HG02678 (cell line): ENCODE measurements around the gene VAMP8.
"Not testable (repeated sequence)": the region's sequence is repeated elsewhere in the genome, so short reads cannot be mapped to it uniquely, and the experiment has no call there.

Experiments used
- ATAC-seq: cut with Tn5 transposase; IDR thresholded peaks from one replicate; pipeline ENCODE4 v1.9.1; 2021; ENCODE audit warnings: mild to moderate bottlenecking, moderate library complexity; ENCODE audit not compliant: unreplicated experiment

Gene VAMP8

DNA sequence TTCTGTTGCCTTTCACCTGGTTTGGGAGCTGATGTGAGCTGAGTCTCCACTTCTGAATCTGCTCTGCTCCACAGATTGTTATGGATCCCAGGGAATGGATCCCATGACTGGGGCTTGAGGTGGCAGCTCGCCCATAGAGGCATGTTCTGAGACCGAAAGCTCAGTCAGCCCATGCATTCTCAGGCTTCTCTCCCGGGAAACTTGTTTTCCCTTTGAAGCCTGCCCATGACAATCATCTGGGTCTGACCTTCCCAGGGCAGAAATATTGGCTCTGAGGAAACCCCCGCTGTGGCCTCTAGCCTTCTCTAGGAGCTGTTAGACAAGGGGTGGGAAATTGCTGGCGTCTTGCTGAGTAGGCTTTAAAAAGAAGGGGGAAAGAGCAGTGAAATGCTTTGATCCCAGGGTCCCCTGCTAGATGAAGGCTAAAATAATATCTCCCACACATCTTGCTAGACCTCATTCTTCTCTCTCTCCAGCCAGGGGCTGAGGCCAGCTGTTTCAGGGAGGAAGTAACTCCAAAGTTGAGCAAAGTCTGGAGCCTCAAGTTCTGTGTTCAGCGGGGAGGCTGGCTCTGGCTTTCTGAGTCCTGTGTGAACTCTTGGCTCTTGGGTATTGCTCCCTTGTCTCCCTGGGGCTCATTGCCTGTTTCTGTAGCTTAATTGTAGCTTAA, 2.0 kb downstream of the VAMP8 start:
- no peak for ATAC-seq

DNA sequence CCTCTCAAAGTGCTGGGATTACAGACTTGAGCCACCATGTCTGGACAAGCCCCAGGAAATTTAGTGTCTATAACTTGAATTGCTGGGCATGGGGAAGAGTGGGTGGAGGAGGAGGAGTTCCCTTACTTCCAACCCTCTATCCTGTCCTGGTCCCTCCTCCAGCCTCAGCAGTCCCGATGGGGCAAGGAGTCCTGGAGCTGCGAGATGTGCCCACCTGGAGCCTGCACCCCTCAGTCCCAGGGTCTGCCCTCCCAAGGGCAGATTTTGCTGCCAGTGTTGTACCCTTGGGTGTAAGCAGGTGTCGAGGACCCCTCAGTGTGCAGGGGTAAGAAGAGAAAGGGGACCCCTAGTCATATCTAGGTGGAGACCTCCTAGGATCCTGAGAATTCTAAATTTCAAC, 2.8 kb downstream of the VAMP8 start:
- ATAC-seq, result no peak

DNA sequence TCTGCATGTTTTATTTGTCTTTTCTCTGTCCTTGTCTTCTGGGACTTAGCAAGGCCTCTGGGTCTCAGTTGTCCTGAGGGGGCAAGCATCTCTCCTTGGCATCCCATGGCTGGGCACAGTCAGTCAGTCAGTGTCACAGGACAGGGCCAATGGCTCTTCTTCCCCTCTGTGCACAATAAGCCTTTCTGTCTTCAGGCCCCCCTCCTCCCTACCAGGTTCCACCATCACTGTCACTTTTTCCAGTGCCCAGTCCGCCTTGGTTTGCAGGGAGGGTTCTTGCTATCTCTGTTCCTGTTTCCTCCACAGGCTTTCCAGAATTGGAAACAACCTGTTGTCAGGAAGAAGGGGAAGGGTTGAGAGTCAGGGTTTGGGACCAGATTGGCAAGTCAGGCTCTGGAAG, 5.1 kb downstream of the VAMP8 start:
- ATAC-seq, result no peak

DNA sequence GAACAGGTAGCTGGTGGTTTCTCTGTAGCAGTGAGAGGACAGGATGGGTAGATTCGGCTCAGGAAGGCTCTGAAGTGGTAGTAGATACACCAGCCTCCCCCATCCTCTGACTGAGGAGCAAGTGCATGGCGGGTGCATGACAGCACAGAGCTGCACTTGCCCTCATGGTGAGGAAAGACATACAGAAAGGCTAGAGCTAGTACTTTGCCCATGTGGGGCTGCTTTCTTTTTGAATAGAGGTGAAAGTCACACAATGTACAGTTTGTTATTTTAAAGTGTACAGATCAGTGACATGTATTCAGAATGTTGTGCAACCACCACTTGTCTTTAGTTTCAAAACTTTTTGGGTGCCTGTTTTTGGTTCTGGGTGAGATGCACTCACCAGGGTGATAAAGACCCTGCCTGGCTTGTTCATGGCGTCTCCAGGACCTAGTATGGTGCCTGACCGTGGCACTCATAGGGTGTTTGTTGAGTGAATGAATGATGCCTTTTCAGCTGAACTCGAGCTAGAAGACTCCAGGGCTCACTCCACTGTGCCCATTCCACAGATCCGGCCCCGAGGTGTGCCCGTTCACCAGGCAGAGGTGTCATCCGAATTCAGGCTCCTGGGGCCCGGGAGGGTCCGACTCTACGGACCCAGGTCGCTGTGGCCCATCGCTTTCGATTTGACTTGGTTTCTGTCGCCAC, 6.4 kb downstream of the VAMP8 start:
- peak; percentile 14 for ATAC-seq

DNA sequence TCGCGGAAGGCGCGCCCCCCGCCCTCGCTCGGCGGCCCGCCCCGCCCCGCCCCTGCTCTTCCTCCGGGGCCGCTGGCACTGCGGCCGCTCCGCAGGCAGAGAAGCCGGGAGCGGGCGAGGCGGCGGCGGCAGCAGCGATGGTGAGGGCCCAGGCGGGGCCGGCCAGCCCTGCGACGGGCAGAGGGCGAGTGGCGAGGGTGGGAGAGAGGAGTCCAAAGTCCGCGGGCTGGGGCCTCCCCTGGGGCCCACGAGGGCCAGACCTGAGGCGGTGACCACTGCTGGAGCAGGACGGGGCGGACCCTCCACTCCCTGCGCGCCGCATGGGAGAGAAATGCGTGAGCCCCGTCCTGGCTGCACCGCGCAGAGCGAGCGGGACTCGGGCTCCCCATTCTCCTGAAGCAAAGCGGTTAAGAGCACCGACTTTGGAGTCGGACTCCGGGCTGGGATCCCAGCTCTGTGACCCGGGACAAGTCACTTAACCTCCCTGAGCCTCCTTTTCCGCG, 7.0 kb downstream of the VAMP8 start, which contains the start of gene VAMP5:
Gene VAMP5 (plus strand): TSS at position 78 of the 503 bp plus-strand sequence. CDS start 60 bp downstream, at position 138.
- ATAC-seq, result peak; percentile 62

GRCh38 chr2:85584857-85585780, 7.7 kb downstream of the VAMP8 start:
- peak; percentile 51 for ATAC-seq

GRCh38 chr2:85585781-85586105, 8.4 kb downstream of the VAMP8 start:
- no peak for ATAC-seq

- no peak for ATAC-seq
These were observed 10.8 kb downstream of the VAMP8 start for GRCh38 chr2:85588236-85588635.

DNA sequence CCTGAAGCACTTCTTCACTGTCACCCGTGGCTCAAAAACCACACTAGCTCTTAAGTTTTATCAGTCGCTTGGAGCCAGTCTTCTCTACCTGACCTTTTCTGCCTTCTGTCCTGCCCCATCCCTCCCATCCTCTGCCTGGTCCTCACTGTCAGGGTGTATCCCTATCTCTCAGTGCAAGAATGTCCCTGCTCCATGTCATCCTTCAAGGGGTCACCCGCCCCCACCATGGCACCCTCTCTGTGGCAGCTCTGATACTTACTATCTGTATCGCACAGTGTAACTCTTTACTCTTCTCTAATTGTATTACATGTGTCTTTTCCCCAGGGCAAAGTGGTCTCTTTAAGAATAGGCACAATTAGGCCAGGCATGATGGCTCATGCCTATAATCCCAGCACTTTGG, 11.3 kb downstream of the VAMP8 start:
- no peak for ATAC-seq

GRCh38 chr2:85589181-85589580, 11.8 kb downstream of the VAMP8 start:
- no peak for ATAC-seq

GRCh38 chr2:85589982-85590791, 12.8 kb downstream of the VAMP8 start:
- ATAC-seq, result no peak

DNA sequence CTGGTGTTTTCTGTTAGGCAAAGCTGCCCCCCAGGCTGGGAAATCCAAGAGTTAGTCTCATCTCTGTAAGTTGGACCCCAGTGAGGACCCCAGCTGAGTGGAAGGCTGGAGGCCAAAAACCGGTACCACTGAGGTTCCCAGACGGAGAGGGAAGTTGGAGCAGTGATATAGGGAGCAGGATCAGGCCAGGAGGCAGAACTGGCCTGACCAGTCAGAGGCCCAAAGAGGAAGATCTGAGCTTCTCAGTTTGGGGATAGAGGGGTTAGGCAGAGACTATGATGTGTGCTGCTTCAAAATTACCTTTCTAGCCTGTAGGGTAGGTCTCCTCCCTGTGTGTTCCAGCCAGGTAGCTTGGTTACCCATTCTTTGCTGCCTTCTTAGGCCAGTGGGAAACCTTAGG, 13.6 kb downstream of the VAMP8 start:
- no peak for ATAC-seq

GRCh38 chr2:85591563-85591962, 14.2 kb downstream of the VAMP8 start:
- ATAC-seq, result no peak

GRCh38 chr2:85592299-85592698, 14.9 kb downstream of the VAMP8 start:
- not testable (repeated sequence) for ATAC-seq

GRCh38 chr2:85593023-85593422, 15.6 kb downstream of the VAMP8 start:
- no peak for ATAC-seq

DNA sequence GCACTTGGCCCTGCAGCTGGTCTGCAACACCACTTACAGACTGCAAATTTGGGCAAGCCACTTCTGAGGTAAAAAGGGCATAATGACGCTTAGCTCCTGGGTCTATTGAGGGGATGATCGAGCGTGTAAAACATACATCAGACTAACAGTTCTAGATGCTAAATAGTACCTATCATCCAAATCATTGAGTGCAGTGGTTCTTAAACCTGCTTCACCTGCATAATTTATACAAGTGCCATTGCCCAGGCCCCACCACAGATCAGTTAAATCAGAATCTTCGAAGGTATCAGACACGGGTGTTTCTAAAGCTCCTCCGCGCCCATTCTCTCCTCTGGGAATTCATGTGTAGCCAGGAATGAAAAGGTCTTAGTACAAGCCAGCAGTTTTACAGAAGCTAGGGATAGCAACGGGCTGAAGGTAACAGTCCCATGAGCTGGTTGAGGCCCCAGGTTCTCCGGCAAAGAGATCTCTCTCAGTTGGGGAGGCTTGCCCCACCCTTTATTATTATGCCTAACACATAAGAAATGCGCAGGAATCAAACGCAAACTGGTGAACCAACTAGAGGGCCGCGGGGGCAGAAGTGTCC, 17.4 kb downstream of the VAMP8 start:
- no peak for ATAC-seq

GRCh38 chr2:85595301-85596025, 18.1 kb downstream of the VAMP8 start, which contains the start of gene RNF181:
Gene RNF181 (plus strand): TSS chr2:85595745. CDS start chr2:85595764, 19 bp downstream.
- peak; percentile 99 for ATAC-seq

GRCh38 chr2:85596026-85596333, 18.6 kb downstream of the VAMP8 start:
- no peak for ATAC-seq

- ATAC-seq, result no peak
These were observed 19.2 kb downstream of the VAMP8 start for GRCh38 chr2:85596486-85597143.
